ENCODE measurements around the gene CD27. TPM values are rescaled to one million over a fixed set of nuclear protein-coding genes. Genes with fewer than 3 reads are reported as not detected.

Gene CD27
- polyA plus RNA-seq, 3 donors = 0.08 to 1.2 (median 0.88) TPM

DNA sequence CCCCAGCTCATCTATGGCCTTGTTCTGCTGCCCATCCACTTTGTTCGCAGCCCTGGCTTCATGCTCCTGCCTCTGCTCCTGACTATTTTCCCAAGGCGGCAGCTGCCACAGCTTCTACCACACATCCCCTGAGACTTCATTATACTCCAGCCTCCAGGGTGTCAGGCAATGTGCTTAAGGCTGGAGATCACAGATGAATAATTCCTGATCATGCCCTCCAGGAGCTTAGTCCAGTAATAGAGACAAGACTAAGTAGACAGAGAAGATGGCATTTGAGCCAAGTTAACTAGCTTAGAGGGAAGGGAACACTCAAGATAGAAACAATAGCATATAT lies 14.2 kb downstream of the CD27 start:
- no peak overlapping the region for H3K4me2 ChIP-seq (replicated peaks; ENCODE audit: extremely low read depth, low read length, poor library complexity, severe bottlenecking)

DNA sequence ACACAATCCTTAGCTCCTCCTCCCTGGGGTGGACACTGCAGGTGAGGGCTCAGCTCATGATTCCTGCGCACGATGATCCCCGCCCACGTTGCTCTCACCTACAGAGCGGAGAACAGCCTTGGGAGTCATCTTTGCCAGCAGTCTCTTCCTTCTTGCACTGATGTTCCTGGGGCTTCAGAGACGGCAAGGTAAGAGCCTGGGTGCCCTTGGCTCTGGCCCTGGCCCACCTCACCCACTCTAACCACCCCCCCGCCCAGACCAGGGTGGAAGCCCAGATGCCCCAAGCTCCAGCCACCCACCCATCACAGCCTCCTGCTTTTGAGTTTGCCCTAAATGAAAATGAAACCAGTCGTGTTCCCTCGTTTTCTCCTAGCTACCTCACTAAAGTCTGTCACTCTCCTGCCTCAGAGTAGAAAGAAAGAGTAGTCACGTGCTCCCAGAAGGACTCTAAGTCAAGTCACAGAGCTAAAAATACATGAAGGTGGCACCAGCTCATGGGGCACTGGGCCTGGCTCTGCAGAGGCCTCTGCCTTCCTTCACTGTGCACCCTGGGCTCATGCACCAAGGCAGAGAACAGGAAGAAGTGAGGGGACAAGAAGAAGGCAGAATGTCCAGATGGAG lies 16.1 kb downstream of the CD27 start:
- H3K4me1 ChIP-seq (ENCODE audit: control insufficient read depth in 1 of 2, insufficient read depth in 2 of 2, low read length in 2 of 2) = peaks cover 51 to 58% of the 10 kb centered on the region in 2 donors
- no peak overlapping the region for H2AFZ ChIP-seq (ENCODE audit: insufficient read depth, low read depth, low read length, poor library complexity, severe bottlenecking)
- TF ChIP-seq, protein P1, sequence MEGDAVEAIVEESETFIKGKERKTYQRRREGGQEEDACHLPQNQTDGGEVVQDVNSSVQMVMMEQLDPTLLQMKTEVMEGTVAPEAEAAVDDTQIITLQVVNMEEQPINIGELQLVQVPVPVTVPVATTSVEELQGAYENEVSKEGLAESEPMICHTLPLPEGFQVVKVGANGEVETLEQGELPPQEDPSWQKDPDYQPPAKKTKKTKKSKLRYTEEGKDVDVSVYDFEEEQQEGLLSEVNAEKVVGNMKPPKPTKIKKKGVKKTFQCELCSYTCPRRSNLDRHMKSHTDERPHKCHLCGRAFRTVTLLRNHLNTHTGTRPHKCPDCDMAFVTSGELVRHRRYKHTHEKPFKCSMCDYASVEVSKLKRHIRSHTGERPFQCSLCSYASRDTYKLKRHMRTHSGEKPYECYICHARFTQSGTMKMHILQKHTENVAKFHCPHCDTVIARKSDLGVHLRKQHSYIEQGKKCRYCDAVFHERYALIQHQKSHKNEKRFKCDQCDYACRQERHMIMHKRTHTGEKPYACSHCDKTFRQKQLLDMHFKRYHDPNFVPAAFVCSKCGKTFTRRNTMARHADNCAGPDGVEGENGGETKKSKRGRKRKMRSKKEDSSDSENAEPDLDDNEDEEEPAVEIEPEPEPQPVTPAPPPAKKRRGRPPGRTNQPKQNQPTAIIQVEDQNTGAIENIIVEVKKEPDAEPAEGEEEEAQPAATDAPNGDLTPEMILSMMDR (IDR thresholded peaks at IDR 0.05) = no peak
- intact Hi-C loops (cut with micrococcal nuclease) = loop anchor here (5.0 kb wide), 4 partner anchors 34 to 139 kb away; partner anchors contain the start of gene IFFO1 (in 1 of the 2)
- H3K9ac ChIP-seq (ENCODE audit: insufficient read depth, low read length, poor library complexity, severe bottlenecking) = peak overlapping the region; percentile 15
- peak overlapping the region; percentile 62 to 82 for H3K4me3 Mint-ChIP-seq
- H3K27ac Mint-ChIP-seq = peak overlapping the region; percentile 84 to 97 (median 94)
- no peaks in the 10 kb centered on the region for H3K9me3 ChIP-seq (replicated peaks in 1 of 2; ENCODE audit: control insufficient read depth in 1 of 2, insufficient read depth in 1 of 2, low read length in 2 of 2)
- peaks cover 68 to 80% of the 10 kb centered on the region in 2 donors for H3K36me3 Mint-ChIP-seq
- 59% methylated on average over 9 of the region's 10 CpGs for WGBS (ENCODE audit: insufficient coverage)
- peak overlapping the region; percentile 54 for H3K4me2 ChIP-seq (replicated peaks; ENCODE audit: extremely low read depth, low read length, poor library complexity, severe bottlenecking)
- H3K27me3 ChIP-seq (ENCODE audit: control insufficient read depth in 2 of 2, insufficient read depth in 2 of 2, low read length in 2 of 2) = no peaks in the 10 kb centered on the region
- H3K27ac ChIP-seq (ENCODE audit: low read depth in 1 of 2, low read length in 2 of 2) = peak overlapping the region; percentile 71 to 85
- peaks cover 0 to 2% (median 1%) of the 10 kb centered on the region in 3 donors for H3K27me3 Mint-ChIP-seq (ENCODE audit: low read depth in 3 of 3)
- peaks cover 12% of the 10 kb centered on the region for H4K20me1 ChIP-seq (ENCODE audit: insufficient read depth, low read length)
- peaks cover 66% of the 10 kb centered on the region for H3K4me1 Mint-ChIP-seq
- peaks cover 47 to 69% of the 10 kb centered on the region in 2 donors for H3K36me3 ChIP-seq (replicated peaks in 1 of 2; ENCODE audit: control insufficient read depth in 1 of 2, insufficient read depth in 2 of 2, low read length in 2 of 2)
- peaks cover 14% of the 10 kb centered on the region for H3K79me2 ChIP-seq (ENCODE audit: insufficient read depth, low read length)
- H3K4me3 ChIP-seq (replicated peaks in 1 of 3; ENCODE audit: low read depth in 2 of 3, low read length in 3 of 3) = peak overlapping the region in 1 of 3 experiments; percentile 55
- DNase-seq = no peak
- no peaks in the 10 kb centered on the region for H3K9me3 Mint-ChIP-seq

More for the DNA sequence above, 14.2 kb downstream of the CD27 start:
- Histone ChIP-seq H3K27me3 (ENCODE audit: control insufficient read depth in 2 of 2, insufficient read depth in 2 of 2, low read length in 2 of 2) (no peaks in the 10 kb centered on the region), H3K27ac (ENCODE audit: low read depth in 1 of 2, low read length in 2 of 2) (no peak overlapping the region), H3K36me3 (replicated peaks in 1 of 2; ENCODE audit: control insufficient read depth in 1 of 2, insufficient read depth in 2 of 2, low read length in 2 of 2) (peaks cover 45 to 73% of the 10 kb centered on the region in 2 donors), H3K4me1 (ENCODE audit: control insufficient read depth in 1 of 2, insufficient read depth in 2 of 2, low read length in 2 of 2) (peaks cover 50 to 52% of the 10 kb centered on the region in 2 donors), H4K20me1 (ENCODE audit: insufficient read depth, low read length) (peaks cover 4% of the 10 kb centered on the region), H3K79me2 (ENCODE audit: insufficient read depth, low read length) (peaks cover 14% of the 10 kb centered on the region), H2AFZ (ENCODE audit: insufficient read depth, low read depth, low read length, poor library complexity, severe bottlenecking) (no peak overlapping the region), H3K9ac (ENCODE audit: insufficient read depth, low read length, poor library complexity, severe bottlenecking) (no peak overlapping the region), H3K9me3 (replicated peaks in 1 of 2; ENCODE audit: control insufficient read depth in 1 of 2, insufficient read depth in 1 of 2, low read length in 2 of 2) (no peaks in the 10 kb centered on the region), H3K4me3 (replicated peaks in 1 of 3; ENCODE audit: low read depth in 2 of 3, low read length in 3 of 3) (no peak overlapping the region)
- Mint-ChIP-seq H3K27ac (peak overlapping the region in 3 of 7 donors; percentile 35 to 82 (median 58)), H3K4me3 (no peak overlapping the region), H3K36me3 (peaks cover 67 to 83% of the 10 kb centered on the region in 2 donors), H3K9me3 (no peaks in the 10 kb centered on the region), H3K4me1 (peaks cover 52% of the 10 kb centered on the region), H3K27me3 (ENCODE audit: low read depth in 3 of 3) (peaks cover 0 to 2% (median 0%) of the 10 kb centered on the region in 3 donors)
- no peak for DNase-seq
- 100% methylated on average over 2 of the region's 2 CpGs for WGBS (ENCODE audit: insufficient coverage)
- TF ChIP-seq, protein P1 (IDR thresholded peaks at IDR 0.05) = no peak
- intact Hi-C loops (cut with micrococcal nuclease) = no loop called here
